ENCODE data around the gene APOBEC3G.

- TF ChIP-seq TAF1 (IDR thresholded peaks at IDR 0.05; ENCODE audit: borderline replicate concordance, low read depth, low read length) (no peak), POLR2AphosphoS5 (IDR thresholded peaks at IDR 0.05; ENCODE audit: low read depth, low read length) (no peak)
These were observed 32.3 kb downstream of the APOBEC3G start for GRCh38 chr22:39109361-39109760.
